ENCODE results near the gene PLEKHA6.

DNA sequence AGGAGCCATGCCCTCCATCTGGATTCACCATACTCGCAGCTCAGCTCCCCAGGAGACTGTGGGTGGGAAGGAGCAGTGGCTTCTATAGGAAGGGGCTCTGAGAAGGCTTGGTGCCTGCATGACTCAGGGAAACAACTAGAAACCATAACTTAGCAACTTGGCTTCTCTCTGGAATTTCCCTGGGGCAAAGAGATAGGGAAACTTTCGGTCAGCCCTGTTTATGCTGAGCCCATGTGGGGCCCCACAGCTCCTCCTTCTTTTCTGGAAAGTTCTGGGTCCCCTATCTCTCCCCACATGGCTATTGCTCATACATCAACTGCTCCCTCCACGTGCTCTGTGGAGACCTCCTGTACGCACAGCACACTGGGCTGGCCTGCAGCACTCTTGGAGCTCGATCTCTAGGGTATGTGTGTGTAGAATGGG lies 39.3 kb downstream of the PLEKHA6 start:
- TF ChIP-seq ZFP30 (CRISPR knock-in tag; IDR thresholded peaks at IDR 0.05) (no peak), RARB (CRISPR knock-in tag; IDR thresholded peaks at IDR 0.05) (no peak), GLIS3 (CRISPR knock-in tag; IDR thresholded peaks at IDR 0.05) (no peak), ZNF70 (CRISPR knock-in tag; IDR thresholded peaks at IDR 0.05) (no peak), BACH2 (CRISPR knock-in tag; IDR thresholded peaks at IDR 0.05; ENCODE audit: borderline replicate concordance) (no peak), ZFP3 (CRISPR knock-in tag; IDR thresholded peaks at IDR 0.05) (no peak), SNAI2 (CRISPR knock-in tag; IDR thresholded peaks at IDR 0.05) (no peak), OSR1 (CRISPR knock-in tag; IDR thresholded peaks at IDR 0.05) (no peak)
- TF ChIP-seq, protein P1, sequence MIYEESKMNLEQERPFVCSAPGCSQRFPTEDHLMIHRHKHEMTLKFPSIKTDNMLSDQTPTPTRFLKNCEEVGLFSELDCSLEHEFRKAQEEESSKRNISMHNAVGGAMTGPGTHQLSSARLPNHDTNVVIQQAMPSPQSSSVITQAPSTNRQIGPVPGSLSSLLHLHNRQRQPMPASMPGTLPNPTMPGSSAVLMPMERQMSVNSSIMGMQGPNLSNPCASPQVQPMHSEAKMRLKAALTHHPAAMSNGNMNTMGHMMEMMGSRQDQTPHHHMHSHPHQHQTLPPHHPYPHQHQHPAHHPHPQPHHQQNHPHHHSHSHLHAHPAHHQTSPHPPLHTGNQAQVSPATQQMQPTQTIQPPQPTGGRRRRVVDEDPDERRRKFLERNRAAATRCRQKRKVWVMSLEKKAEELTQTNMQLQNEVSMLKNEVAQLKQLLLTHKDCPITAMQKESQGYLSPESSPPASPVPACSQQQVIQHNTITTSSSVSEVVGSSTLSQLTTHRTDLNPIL (CRISPR knock-in tag; IDR thresholded peaks at IDR 0.05; ENCODE audit: low read depth), result no peak
- TF ChIP-seq, protein P2, sequence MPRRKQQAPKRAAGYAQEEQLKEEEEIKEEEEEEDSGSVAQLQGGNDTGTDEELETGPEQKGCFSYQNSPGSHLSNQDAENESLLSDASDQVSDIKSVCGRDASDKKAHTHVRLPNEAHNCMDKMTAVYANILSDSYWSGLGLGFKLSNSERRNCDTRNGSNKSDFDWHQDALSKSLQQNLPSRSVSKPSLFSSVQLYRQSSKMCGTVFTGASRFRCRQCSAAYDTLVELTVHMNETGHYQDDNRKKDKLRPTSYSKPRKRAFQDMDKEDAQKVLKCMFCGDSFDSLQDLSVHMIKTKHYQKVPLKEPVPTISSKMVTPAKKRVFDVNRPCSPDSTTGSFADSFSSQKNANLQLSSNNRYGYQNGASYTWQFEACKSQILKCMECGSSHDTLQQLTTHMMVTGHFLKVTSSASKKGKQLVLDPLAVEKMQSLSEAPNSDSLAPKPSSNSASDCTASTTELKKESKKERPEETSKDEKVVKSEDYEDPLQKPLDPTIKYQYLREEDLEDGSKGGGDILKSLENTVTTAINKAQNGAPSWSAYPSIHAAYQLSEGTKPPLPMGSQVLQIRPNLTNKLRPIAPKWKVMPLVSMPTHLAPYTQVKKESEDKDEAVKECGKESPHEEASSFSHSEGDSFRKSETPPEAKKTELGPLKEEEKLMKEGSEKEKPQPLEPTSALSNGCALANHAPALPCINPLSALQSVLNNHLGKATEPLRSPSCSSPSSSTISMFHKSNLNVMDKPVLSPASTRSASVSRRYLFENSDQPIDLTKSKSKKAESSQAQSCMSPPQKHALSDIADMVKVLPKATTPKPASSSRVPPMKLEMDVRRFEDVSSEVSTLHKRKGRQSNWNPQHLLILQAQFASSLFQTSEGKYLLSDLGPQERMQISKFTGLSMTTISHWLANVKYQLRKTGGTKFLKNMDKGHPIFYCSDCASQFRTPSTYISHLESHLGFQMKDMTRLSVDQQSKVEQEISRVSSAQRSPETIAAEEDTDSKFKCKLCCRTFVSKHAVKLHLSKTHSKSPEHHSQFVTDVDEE (CRISPR knock-in tag; IDR thresholded peaks at IDR 0.05), result no peak
- TF ChIP-seq, protein P3, sequence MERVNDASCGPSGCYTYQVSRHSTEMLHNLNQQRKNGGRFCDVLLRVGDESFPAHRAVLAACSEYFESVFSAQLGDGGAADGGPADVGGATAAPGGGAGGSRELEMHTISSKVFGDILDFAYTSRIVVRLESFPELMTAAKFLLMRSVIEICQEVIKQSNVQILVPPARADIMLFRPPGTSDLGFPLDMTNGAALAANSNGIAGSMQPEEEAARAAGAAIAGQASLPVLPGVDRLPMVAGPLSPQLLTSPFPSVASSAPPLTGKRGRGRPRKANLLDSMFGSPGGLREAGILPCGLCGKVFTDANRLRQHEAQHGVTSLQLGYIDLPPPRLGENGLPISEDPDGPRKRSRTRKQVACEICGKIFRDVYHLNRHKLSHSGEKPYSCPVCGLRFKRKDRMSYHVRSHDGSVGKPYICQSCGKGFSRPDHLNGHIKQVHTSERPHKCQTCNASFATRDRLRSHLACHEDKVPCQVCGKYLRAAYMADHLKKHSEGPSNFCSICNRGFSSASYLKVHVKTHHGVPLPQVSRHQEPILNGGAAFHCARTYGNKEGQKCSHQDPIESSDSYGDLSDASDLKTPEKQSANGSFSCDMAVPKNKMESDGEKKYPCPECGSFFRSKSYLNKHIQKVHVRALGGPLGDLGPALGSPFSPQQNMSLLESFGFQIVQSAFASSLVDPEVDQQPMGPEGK (CRISPR knock-in tag; IDR thresholded peaks at IDR 0.05; ENCODE audit: borderline replicate concordance), result no peak
